ENCODE measurements around the gene DNAJC5G. TPM values are rescaled to one million over a fixed set of nuclear protein-coding genes. Genes with fewer than 3 reads are reported as not detected.
"Not testable (repeated sequence)": the region's sequence is repeated elsewhere in the genome, so short reads cannot be mapped to it uniquely, and the experiment has no call there.

The DNAJC5G gene
- polyA plus RNA-seq, 12 donors, result 0.14 to 0.74 (median 0.28) TPM; not detected in 5

DNA sequence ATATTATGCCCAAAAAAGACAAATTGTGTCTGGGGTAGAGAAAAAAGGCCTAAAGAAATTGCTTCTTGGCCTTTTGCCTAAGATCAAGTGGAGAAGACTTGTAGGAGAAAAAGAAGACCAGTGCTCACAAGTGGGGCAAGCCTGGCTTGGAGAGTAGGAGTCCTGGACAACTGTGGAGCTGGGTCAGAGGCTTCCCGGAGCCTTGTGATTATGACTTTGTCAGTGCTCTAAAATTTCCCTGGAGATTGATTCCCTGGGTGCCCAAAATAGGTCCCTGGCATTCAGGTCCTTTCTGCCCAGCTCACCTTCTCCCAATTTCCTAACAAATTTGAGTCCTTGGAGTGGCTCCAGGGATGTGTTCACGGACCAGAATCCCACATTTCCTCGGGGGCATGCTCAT, 6.2 kb downstream of the DNAJC5G start:
- no peak for DNase-seq

- DNase-seq, result no peak
Measured at GRCh38 chr2:27281855-27282559, 6.8 kb downstream of the DNAJC5G start, which contains the start of gene TRIM54. Gene TRIM54 (plus strand): TSS chr2:27282429. CDS start chr2:27282732, 303 bp downstream.

DNA sequence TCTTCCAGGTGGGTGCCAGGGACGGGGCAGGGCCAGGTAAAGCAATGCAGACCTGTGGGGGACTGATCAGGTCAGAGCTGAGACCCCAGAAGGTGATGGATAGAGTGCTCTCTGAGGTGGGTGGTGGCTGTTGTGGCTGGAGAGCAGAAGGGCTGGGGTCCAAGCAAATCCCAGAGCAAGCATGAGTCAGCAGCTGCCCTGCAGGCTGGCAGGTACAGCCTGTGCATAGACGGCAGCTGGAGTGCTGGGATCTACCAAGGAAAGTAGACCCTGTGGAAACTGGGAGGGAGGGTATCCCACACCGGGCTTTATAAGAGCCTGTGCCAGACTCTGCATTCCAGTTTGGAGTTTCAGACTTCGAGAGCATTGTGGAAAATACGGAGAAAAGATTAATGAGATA, 7.7 kb downstream of the DNAJC5G start:
- no peak for DNase-seq

- DNase-seq, result no peak
Measured at GRCh38 chr2:27284996-27285395, 9.8 kb downstream of the DNAJC5G start.

DNA sequence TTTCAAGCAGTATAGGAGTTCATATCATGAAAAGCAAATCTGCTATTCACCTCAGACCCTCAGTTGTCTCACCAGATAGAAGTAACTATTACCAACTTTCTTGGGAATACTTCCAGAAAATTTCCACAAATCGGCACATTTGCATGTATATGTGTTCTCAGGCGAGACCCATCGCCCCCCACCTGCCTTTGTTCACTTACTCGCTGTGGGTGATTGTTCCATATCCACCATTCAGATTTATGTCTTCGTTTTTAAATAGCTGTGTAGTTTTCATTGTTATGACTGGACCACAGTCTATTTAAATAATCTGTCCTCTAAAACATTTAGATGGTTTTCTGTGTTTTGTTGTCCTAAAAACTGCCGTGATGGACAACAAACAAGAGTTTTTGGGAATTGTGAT, 10.2 kb downstream of the DNAJC5G start:
- DNase-seq, result no peak

DNA sequence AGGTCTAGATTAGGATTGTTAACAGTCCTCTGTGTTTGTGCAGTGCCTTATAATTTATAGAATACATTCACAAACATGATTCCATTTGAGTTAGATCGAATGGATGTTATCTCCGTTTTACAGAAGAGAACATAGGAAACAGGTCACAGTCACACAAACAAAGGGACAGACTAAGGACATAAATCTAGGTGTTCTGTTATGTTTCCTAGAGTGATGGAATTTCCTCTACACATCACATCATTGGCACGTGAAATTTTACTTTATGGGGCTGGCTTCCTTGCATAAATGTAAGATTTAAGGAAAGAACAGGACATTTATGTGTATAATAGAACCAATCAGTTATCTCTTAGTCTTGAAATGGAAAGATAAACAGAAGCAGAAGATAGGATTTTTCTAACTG, 13.4 kb downstream of the DNAJC5G start:
- DNase-seq, result no peak

DNA sequence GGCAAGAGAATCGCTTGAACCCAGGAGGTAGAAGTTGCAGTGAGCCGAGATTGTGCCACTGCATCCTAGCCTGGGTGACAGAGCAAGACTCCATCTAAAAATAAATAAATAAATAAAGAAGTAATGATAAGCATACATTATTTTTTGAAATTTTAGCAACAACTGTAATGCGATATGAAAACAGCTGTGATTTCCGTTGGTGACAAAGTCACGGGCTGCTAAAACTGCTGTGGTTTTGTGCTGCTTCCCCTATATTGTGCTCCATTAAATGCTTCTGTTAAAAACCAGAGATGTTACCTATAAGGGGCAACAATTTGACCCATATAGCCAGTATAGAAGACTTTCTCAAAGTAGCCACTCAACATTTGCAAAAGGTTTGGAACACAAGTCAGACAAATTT, 15.3 kb downstream of the DNAJC5G start:
- no peak for DNase-seq

DNA sequence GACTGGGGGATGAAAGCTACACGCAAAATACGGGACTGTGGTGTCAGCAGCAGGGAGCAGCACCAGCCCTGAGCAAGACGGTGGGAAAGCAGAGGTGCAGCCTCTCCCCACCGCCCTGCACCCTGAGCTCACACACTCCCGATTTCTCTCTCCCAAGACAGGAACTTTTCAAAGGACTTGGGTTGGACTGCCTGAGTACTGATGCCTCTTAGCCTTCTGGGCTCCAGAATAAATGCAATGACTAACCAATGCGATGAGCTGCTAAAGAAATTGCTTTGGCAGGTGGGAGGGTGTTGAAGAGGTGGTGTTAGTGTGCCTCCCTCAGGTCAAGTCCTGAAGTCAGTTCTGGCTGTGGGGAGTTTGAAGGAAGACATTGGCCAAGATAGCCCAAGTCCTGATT, 16.6 kb downstream of the DNAJC5G start:
- no peak for DNase-seq

GRCh38 chr2:27294928-27295327, 19.7 kb downstream of the DNAJC5G start:
- DNase-seq, result no peak

DNA sequence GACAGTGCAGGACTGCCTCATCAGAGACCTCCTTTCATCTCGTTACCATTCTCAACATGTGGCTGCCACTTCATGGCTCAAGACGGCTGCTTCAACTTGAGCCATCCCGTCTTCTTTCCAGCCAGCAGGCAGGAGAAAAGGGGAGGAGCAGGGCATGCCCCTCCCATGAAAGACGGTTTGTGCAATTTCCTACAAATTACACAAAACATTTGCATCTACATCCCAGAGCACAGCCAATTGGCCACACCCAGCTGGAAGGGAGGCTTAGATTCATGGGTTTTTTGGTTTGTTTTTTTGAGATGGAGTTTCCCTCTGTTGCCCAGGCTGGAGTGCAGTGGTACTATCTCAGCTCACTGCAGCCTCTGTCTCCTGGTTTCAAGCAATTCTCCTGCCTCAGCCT, 21.2 kb downstream of the DNAJC5G start:
- DNase-seq, result no peak

GRCh38 chr2:27297195-27297594, 22.0 kb downstream of the DNAJC5G start:
- DNase-seq, result no peak

- no peak for DNase-seq
Measured at GRCh38 chr2:27298391-27299080, 23.3 kb downstream of the DNAJC5G start.

DNA sequence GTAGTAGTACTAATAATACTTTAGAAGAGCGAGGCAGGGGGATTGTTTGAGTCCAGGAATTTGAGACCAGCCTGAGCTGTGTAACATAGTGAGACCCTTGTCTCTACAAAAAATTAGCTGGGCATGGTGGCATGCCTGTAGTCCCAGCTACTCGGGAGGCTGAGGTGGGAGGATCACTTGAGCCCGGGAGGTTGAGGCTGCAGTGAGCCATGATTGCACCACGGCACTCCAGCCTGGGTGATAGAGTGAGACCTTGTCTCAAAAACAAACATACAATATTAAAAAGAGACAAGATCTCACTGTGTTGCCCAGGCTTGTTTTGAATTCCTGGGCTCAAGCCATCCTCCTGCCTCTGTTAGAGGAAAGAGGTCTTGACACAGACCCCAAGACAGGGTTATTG, 25.4 kb downstream of the DNAJC5G start:
- DNase-seq, result not testable (repeated sequence)

DNA sequence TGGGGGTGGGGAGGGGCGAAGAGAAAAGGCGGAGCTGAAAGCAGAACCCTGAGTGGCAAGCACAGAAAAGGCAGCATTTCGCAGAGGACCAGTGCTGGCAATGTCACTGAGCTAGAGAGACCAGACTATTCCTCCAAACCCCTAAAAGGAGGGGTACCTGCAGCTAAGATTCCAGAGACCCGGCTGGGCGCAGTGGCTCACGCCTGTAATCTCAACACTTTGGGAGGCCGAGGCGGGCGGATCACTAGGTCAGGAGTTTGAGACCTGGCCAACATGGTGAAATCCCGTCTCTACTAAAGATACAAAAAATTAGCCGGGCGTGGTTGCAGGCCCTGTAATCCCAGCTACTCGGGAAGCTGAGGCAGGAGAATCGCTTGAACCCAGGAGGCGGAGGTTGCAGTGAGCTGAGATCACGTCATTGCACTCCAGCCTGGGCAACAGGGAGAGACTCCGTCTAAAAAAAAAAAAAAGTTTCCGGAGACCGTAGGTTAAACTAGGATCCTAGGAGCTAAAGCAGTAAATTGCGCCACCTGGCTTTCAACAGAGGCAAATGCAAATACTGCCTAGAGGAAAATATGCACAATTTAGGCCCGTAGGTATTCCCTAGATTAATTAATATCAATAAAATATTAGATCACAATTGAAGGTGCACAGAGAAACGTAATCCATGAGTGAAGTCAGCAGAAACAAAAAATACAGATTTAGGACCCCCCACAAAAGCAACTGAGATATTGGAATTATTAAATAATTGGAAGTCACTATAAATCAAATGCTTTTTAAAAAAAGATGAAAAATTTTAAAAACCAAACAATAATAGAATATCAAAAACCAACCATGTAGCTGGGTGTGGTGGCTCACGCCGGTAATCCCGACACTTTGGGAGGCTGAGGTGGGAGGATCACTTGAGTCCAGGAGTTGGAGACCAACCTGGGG, 28.1 kb downstream of the DNAJC5G start:
- no peak for DNase-seq

DNA sequence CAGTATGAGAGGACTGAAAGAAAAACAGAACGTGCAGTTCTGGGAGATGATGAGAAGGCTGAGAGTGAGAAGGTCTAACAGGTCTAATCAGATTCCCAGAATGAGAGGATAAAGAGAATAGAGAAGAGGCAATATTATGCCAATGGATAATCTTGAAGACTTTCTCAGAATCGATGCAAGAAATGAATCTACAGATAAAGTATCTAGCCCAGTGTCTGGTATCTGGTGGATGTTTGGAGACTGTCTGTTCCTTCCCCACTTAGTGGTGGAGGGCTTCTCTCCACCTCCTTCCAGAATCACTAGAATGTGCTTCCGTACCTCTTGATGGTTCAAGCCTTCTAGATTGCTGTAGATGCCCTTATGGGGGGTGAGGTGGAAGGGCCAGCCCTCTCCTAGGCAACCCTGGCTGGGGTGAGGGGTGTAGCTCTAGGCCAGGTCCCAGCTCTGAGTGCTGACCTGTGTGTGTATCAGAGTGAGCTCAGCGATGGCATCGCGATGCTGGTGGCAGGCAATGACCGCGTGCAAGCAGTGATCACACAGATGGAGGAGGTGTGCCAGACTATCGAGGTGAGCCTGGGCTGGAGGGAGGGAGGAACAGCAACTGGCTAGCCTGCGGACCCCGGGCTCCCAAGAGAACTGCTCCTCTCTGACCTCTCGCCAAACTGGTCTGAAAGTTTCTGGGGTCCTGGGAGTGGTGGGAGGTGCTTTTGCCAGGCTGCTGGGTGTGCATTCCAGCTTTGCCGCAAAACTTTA, 29.4 kb downstream of the DNAJC5G start:
- no peak for DNase-seq

- DNase-seq, result no peak
Measured at GRCh38 chr2:27305516-27305915, 30.3 kb downstream of the DNAJC5G start.

GRCh38 chr2:27306136-27306535, 30.9 kb downstream of the DNAJC5G start:
- no peak for DNase-seq

DNA sequence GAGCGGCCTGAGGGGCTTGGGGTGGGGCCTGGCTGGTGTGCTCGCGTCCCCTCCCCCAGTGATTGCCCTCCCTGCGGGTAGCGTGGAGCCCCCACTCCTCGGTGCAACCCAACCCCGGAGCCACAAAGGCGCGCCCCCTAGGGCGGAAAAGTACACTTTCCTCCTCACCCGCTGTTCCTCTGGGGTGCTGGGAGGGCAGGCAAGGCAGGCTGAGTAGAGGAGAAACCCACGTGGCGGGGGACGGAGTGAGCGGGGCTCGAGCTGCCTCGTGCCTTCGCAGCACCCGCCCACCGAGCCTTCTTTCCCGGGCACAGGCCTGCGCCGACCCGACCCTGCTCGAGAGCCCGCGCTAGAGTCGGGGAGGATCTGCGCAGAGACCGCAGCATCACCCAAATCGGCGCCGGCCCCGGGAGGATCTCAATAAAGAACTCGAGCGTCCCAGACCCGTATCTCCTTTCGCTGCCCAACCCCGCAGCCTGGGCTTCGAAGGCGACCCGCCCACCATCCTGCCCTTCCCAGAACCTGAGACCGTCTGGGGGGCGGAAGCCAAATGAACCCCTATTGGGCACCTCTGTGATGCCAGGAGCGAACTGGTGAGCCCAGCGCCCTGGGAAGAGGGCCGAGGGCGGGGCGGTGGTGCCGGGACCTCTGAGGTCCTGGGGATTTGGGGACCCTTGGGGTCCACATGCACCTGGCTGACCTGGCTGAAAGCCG, 31.5 kb downstream of the DNAJC5G start:
- DNase-seq, result no peak

GRCh38 chr2:27307287-27307544, 32.0 kb downstream of the DNAJC5G start:
- DNase-seq, result no peak

DNA sequence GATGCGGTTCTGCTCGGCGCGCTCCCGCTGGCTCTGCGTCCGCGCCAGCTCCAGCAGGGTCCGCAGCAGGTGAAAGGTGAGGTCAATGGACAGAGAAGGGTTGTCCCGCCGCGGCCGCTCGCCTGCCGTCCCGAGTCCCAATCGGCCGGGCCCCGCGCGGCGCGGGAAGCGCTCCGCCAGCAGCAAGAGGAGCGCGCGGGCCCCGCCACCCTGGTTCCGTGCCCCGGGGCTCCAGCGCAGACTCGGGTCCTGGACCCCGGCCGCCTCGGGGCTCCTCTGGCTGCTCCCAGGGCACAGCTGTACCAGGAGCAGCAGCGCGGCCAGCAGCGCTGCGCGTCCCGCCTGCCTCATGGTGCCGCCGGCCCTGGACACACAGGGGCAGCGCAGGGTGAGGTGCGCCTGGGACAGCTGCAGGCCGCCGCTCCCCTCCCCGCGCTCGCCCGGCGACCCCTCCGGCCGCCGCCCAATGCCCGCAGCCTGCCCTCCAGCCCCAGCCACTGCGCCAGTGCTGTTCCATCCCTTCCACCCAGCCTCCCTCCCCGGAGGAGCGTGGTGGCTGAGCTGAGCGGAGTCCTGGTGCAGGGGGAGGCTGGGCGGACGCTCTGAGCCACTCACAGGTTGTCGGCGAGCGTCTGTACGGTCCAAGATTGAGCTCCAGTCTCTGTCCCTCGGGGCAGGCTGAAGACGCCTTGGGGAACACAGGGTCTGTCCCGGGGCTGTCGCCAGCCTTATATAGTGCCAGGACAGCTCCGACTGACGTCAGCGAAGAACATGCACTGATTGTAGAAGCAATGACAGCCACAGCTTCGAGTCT, 32.5 kb downstream of the DNAJC5G start:
- DNase-seq, result no peak
